Measurements from ENCODE around the gene COMT.

DNA sequence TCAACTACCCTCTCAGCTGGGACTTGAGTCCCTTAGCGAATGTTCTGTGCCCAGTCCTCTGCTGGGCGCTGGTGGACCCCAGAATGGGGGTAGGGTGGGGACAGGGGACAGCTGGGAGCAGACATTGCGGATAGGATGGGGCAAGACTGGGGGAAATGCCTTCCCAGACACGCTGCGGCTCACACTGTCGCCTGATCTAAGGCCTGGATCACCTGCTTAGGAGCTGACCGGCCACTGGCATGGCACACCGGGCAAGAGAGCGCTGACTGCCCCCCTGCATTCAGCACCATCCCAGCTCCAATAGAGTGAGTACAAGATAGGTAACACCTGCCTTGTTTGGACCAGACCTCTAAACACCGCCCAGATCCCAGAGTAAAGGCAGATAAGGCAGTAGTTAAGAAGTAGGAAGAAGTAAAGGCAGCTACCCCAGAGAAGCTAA is 73.6 kb downstream of the COMT start:
- no peak for TF ChIP-seq YY1 (IDR thresholded peaks at IDR 0.05)
- no peak for TF ChIP-seq TAF1 (conservative IDR thresholded peaks at IDR 0.05)

All from liver (tissue), 2 donors.